AG04449 (cell line): ENCODE data around the gene FUS.

Source experiments
- CTCF ChIA-PET: fragments of 350-600 bp; formaldehyde crosslinking; extraction: SDS; loops from one replicate; lab custom pipeline; 2021; ENCODE audit warnings: antibody characterized with exemption; lab: Yijun Ruan, JAX
- POLR2A ChIA-PET: fragments of 400-600, 350-600 bp; formaldehyde crosslinking; extraction: SDS; loops from one replicate; lab custom pipeline; 2020; ENCODE audit warnings: antibody characterized with exemption, inconsistent platforms; lab: Yijun Ruan, JAX
- DNase-seq: peaks from one replicate; pipeline ENCODE4 v3.0.0-alpha.2; 2010; ENCODE audit warnings: low read depth, low spot score
- H3K4me3 ChIP-seq: 2 replicates; pipeline ENCODE4 v1.5.1; 2011; ENCODE audit warnings: low read depth, mild to moderate bottlenecking, control low read depth, low read length
- CTCF ChIP-seq: IDR thresholded peaks from one replicate; pipeline ENCODE4 v1.5.1; 2011; ENCODE audit warnings: mild to moderate bottlenecking, moderate library complexity, low read length, control low read depth, inconsistent platforms; ENCODE audit not compliant: insufficient read depth; ENCODE audit errors: missing control alignments

Gene FUS

GRCh38 chr16:31187808-31188189, 7.9 kb downstream of the FUS start:
- ChIA-PET POLR2A (interaction anchor here (1.3 kb wide), 1 partner anchor 10 kb away, joined by 7 read pairs; no protein-coding TSS in a partner anchor), CTCF (interaction anchor here (1.2 kb wide), 1 partner anchor 273 kb away, joined by 4 read pairs; no protein-coding TSS in a partner anchor)
- no peak for TF ChIP-seq CTCF
- no peak for DNase-seq
- no peak overlapping the region for H3K4me3 ChIP-seq

GRCh38 chr16:31188450-31189411, 8.8 kb downstream of the FUS start:
- DNase-seq = no peak
- H3K4me3 ChIP-seq = no peak overlapping the region
- TF ChIP-seq CTCF = no peak
- CTCF ChIA-PET = interaction anchor here (0.8 to 2.0 kb wide), 4 partner anchors 9 to 272 kb away, joined by 3 to 6 read pairs (median 4); no protein-coding TSS in a partner anchor
- POLR2A ChIA-PET = interaction anchor here (1.2 to 2.3 kb wide), 3 partner anchors 9 to 10 kb away, joined by 4 to 10 read pairs (median 7); partner anchors contain the start of gene FUS

- CTCF ChIA-PET = interaction anchor here (0.8 to 2.0 kb wide), 3 partner anchors 9 to 272 kb away, joined by 3 to 6 read pairs (median 4); no protein-coding TSS in a partner anchor
- no peak overlapping the region for H3K4me3 ChIP-seq
- POLR2A ChIA-PET = interaction anchor here (1.2 to 2.3 kb wide), 2 partner anchors 9 kb away, joined by 4 to 10 read pairs; partner anchors contain the start of gene FUS
- no peak for DNase-seq
- no peak for TF ChIP-seq CTCF
These were observed 9.5 kb downstream of the FUS start for GRCh38 chr16:31189412-31189778.

GRCh38 chr16:31190061-31190460, 10.1 kb downstream of the FUS start:
- no peak for TF ChIP-seq CTCF
- POLR2A ChIA-PET = interaction anchor here (1.2 to 2.3 kb wide), 2 partner anchors 9 to 10 kb away, joined by 4 to 10 read pairs; partner anchors contain the start of gene FUS
- CTCF ChIA-PET = interaction anchor here (1.2 to 2.0 kb wide), 3 partner anchors 8 to 236 kb away, joined by 4 to 6 read pairs (median 4); no protein-coding TSS in a partner anchor
- no peak overlapping the region for H3K4me3 ChIP-seq
- no peak for DNase-seq

- ChIA-PET POLR2A (interaction anchor here (2.3 kb wide), 1 partner anchor 11 kb away, joined by 10 read pairs; the partner anchor contains the start of gene FUS), CTCF (interaction anchor here (0.7 to 2.0 kb wide), 3 partner anchors 49 to 260 kb away, joined by 3 to 6 read pairs (median 4); no protein-coding TSS in a partner anchor)
- DNase-seq = no peak
- no peak for TF ChIP-seq CTCF
- no peak overlapping the region for H3K4me3 ChIP-seq
These were observed 11.0 kb downstream of the FUS start for GRCh38 chr16:31190818-31191444.
